Activated B cell treated with CpG ODN at 0.5 μM for 24 hours (primary cell): Measurements from ENCODE around the gene RASA1. TPM values are rescaled to one million over a fixed set of nuclear protein-coding genes. Genes with fewer than 3 reads are reported as not detected.
A peak's percentile ranks its signal among the peaks of the same experiment; 100 is the strongest.

Experiments used
- ATAC-seq: fragments of 200-7000 bp; cut with Tn5 transposase; one replicate; pipeline ENCODE4 v1.10.0; 2021; ENCODE audit warnings: low read depth, mild to moderate bottlenecking, moderate library complexity
- CTCF ChIA-PET: fragments of 350-600 bp; sonication (Branson Sonifier 250); formaldehyde crosslinking; loops from one replicate; lab custom pipeline; 2021; ENCODE audit warnings: antibody characterized with exemption; lab: Charles Lee
- POLR2A ChIA-PET: fragments of 350-600 bp; sonication (Branson Sonifier 250); formaldehyde crosslinking; loops from one replicate; lab custom pipeline; 2021; ENCODE audit warnings: antibody characterized with exemption; lab: Charles Lee
- DNase-seq: peaks from one replicate; pipeline ENCODE4 v3.0.0; 2022
- H3K27ac Mint-ChIP-seq: one replicate; pipeline ENCODE4 v1.8.0; 2020; ENCODE audit warnings: mixed read lengths
- H3K27me3 Mint-ChIP-seq: one replicate; pipeline ENCODE4 v1.8.0; 2021; ENCODE audit warnings: mixed read lengths
- H3K36me3 Mint-ChIP-seq: one replicate; pipeline ENCODE4 v1.8.0; 2021; ENCODE audit warnings: low read depth, mixed read lengths
- H3K4me1 Mint-ChIP-seq: one replicate; pipeline ENCODE4 v1.8.0; 2021; ENCODE audit warnings: mixed read lengths
- H3K4me3 Mint-ChIP-seq: one replicate; pipeline ENCODE4 v1.8.0; 2020; ENCODE audit warnings: mild to moderate bottlenecking, mixed read lengths
- H3K9me3 Mint-ChIP-seq: one replicate; pipeline ENCODE4 v1.8.0; 2020; ENCODE audit warnings: mixed read lengths
- CTCF ChIP-seq: fragments of 200-600 bp; IDR thresholded peaks from one replicate; pipeline ENCODE4 v1.8.0; 2022; ENCODE audit warnings: antibody characterized with exemption, mild to moderate bottlenecking
- intact Hi-C: fragments of 100-400 bp; cut with micrococcal nuclease; formaldehyde crosslinking; loops from one replicate; pipeline ENCODE4 v1.15.1; 2024
- total RNA-seq: library from RNA; stranded (reverse); gene quantifications from 2 replicates; pipeline ENCODE4 v1.2.3, GENCODE V29; 2022

RASA1 gene
- total RNA-seq, 1 donor from 2014 or later = 28.8 TPM

- Mint-ChIP-seq H3K9me3 (no peaks in the 10 kb centered on the region), H3K27me3 (no peaks in the 10 kb centered on the region), H3K4me1 (peaks cover 13% of the 10 kb centered on the region), H3K4me3 (no peak overlapping the region), H3K36me3 (peaks cover 84% of the 10 kb centered on the region), H3K27ac (no peak overlapping the region)
- intact Hi-C loops = no loop called here
- TF ChIP-seq CTCF = no peak
- DNase-seq = no peak
- POLR2A ChIA-PET = no interaction called here
- ATAC-seq = no peak
- CTCF ChIA-PET = interaction anchor here (0.7 to 4.5 kb wide), 2 partner anchors 29 to 330 kb away, joined by 5 to 51 read pairs; no protein-coding TSS in a partner anchor
Measured at GRCh38 chr5:87401626-87402025, 133.9 kb downstream of the RASA1 start.

- no peak overlapping the region for H3K4me3 Mint-ChIP-seq
- H3K4me1 Mint-ChIP-seq = peaks cover 17% of the 10 kb centered on the region
- no peak overlapping the region for H3K27ac Mint-ChIP-seq
- TF ChIP-seq CTCF = no peak
- no peaks in the 10 kb centered on the region for H3K9me3 Mint-ChIP-seq
- intact Hi-C loops = no loop called here
- POLR2A ChIA-PET = no interaction called here
- no peaks in the 10 kb centered on the region for H3K27me3 Mint-ChIP-seq
- DNase-seq (no peak), ATAC-seq (no peak)
- H3K36me3 Mint-ChIP-seq = peaks cover 85% of the 10 kb centered on the region
- CTCF ChIA-PET = interaction anchor here (0.7 to 1.2 kb wide), 3 partner anchors 333 to 719 kb away, joined by 3 to 6 read pairs (median 4); no protein-coding TSS in a partner anchor
Measured at GRCh38 chr5:87403409-87403808, 135.7 kb downstream of the RASA1 start.

GRCh38 chr5:87403899-87404298 is 136.2 kb downstream of the RASA1 start:
- CTCF ChIA-PET = interaction anchor here (0.7 to 1.1 kb wide), 2 partner anchors 333 to 719 kb away, joined by 3 to 4 read pairs; no protein-coding TSS in a partner anchor
- Mint-ChIP-seq H3K27ac (no peak overlapping the region), H3K27me3 (no peaks in the 10 kb centered on the region), H3K36me3 (peaks cover 85% of the 10 kb centered on the region), H3K9me3 (no peaks in the 10 kb centered on the region), H3K4me3 (no peak overlapping the region), H3K4me1 (peaks cover 18% of the 10 kb centered on the region)
- intact Hi-C loops = no loop called here
- ATAC-seq = no peak
- POLR2A ChIA-PET = no interaction called here
- TF ChIP-seq CTCF = no peak
- no peak for DNase-seq

GRCh38 chr5:87404359-87404758 is 136.7 kb downstream of the RASA1 start:
- H3K27ac Mint-ChIP-seq = no peak overlapping the region
- no peaks in the 10 kb centered on the region for H3K9me3 Mint-ChIP-seq
- CTCF ChIA-PET = no interaction called here
- intact Hi-C loops = no loop called here
- DNase-seq = no peak
- no peaks in the 10 kb centered on the region for H3K27me3 Mint-ChIP-seq
- ATAC-seq = no peak
- no peak overlapping the region for H3K4me3 Mint-ChIP-seq
- peaks cover 22% of the 10 kb centered on the region for H3K4me1 Mint-ChIP-seq
- no peak for TF ChIP-seq CTCF
- POLR2A ChIA-PET = no interaction called here
- H3K36me3 Mint-ChIP-seq = peaks cover 85% of the 10 kb centered on the region

GRCh38 chr5:87405472-87406155 is 137.9 kb downstream of the RASA1 start:
- TF ChIP-seq CTCF = no peak
- Mint-ChIP-seq H3K36me3 (peaks cover 80% of the 10 kb centered on the region), H3K27me3 (no peaks in the 10 kb centered on the region), H3K4me1 (peaks cover 20% of the 10 kb centered on the region), H3K9me3 (no peaks in the 10 kb centered on the region), H3K4me3 (no peak overlapping the region), H3K27ac (peak overlapping the region; percentile 64)
- DNase-seq (no peak), ATAC-seq (no peak)
- POLR2A ChIA-PET = no interaction called here
- intact Hi-C loops = no loop called here
- CTCF ChIA-PET = no interaction called here
